ENCODE measurements around the gene OR51M1. TPM values are rescaled to one million over a fixed set of nuclear protein-coding genes. Genes with fewer than 3 reads are reported as not detected.

Gene OR51M1, protein sequence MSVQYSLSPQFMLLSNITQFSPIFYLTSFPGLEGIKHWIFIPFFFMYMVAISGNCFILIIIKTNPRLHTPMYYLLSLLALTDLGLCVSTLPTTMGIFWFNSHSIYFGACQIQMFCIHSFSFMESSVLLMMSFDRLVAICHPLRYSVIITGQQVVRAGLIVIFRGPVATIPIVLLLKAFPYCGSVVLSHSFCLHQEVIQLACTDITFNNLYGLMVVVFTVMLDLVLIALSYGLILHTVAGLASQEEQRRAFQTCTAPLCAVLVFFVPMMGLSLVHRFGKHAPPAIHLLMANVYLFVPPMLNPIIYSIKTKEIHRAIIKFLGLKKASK
- not detected in 2 replicates for total RNA-seq

DNA sequence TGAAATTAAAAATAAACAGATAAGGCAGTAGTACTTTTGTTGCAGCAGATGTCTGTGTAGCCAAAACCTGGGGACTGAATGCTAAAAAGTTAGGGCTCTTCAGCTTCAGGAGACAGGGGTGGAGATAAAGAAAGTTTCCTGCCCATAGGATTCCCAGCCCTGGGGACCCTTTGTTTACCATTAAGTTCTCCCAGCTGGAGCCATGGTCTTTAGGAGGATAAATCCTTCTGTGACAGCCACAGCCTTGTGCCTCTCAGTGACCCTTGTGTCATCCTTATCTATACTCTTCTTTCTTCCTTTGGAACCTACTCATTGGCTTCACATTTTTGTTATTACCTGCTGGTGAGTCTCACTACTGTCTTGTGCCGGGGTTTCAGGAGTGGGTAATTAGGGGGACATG, at the start of gene OR51M1:
Gene OR51M1, plus strand, starts transcription at position 237 of the 400 bp plus-strand sequence. CDS start 5,587 bp downstream, outside the sequence.

DNA sequence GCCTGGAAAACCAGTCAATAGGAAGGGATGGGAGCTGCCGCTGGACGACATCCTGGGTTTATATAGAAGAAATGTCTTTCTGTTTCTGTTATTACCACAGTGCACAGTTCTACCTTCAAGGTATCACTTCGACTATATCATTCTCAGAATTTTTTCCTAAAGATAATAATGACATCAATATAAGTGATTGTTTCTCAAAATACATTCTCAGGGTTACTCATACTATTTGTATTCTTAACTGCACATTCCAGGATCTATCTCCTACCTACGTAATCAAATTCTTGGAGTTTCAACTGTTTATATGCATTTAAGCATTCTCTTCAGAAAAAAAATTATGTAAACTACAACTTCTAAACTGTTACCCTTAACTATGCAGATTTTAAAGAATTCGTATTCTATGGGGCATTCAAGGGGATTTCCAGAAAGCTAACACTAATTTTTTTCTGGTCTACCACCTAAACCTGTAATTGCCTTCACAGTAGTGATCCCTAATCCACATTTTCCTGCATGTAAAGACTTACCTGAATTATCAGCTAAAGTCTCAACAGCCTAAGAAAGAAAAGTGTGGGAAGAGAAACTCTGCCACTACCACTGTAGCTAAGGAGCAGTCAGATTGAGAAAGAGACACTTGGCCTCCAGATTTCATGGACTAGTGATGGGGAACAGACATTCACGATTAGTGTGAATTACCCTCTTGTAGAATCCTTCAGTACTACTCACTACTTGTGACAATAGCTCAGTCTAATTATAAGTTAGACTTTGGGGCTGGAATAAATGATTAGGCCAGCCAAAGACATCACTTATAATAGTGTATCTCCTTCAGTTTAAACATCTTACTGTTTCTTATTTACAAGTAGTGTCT, 39.9 kb upstream of the OR51M1 start, which contains the start of gene OR51B5:
Gene OR51B5, minus strand, starts transcription at position 51 of the 862 bp plus-strand sequence. Its CDS starts 0 bp downstream, at position 51.

DNA sequence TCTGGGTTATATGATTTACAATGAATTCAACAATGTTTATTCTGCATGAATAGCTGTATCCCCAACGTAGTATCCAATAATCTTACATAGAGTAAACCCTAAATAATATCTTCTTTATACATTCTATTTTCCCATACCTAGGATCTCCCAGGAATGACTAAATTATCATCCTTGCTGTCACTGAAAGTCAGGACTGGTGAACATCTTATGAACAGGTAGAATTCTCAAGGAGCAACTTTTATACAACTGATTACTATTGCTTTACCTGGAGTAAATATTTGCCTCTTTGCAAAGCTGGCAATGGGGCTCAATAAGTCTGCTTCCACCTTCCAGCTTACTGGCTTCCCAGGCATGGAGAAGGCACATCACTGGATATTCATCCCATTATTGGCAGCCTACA, 32.4 kb upstream of the OR51M1 start, which contains the start of gene OR51B6:
Gene OR51B6, plus strand, starts transcription at position 301 of the 400 bp plus-strand sequence. Its CDS starts 0 bp downstream, at position 301.

DNA sequence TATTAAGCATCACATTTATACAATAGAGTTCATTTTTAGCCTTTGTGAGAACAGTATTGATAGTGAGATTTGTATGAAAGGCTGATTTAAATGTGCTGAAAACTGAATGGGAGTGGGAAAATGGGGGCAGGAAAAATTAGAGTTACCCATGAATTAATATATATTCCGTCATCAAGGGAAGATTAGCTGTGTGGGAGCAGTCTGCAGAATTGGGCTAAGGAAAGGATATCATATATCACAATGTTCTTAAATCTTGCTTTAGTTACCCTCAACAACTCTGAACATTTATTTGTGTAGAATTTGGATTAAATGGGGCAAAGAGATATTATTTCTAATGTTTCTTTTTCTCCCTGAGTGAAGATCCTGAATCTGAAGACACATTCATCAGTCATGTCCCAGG, 38.2 kb downstream of the OR51M1 start, which contains the start of gene OR51Q1:
Gene OR51Q1, plus strand, starts transcription at position 301 of the 400 bp plus-strand sequence. Its CDS starts 90 bp downstream, at position 391.

DNA sequence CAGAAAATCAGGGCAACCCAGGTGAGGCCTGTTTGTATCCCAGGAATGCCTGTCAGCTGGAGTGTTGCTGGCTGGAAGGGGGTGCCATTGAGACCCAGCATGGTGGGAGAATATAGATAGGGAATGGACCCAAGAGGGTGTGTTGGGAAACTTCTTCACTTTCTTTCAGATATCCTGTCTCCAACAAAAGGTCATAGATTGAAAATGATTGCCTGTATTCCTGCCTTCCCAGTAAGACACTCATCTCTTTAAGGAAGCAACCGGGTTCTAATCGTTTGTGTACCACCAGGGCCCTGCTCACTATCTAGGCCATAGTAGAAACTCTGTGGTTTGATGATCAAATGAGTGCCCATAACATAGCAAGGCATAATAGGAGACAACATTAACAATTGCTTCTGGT, 57.8 kb downstream of the OR51M1 start, which contains the start of gene OR51I1:
Gene OR51I1, minus strand, starts transcription at position 101 of the 400 bp plus-strand sequence. Its CDS starts 0 bp downstream, at position 101.

Other genes starting within 250 kb of the OR51M1 start
- not detected in 2 replicates for gene OR52A5, start 245.5 kb upstream of the OR51M1 start, total RNA-seq
- not detected in 2 replicates for gene OR52A1, start 229.1 kb upstream of the OR51M1 start, total RNA-seq
- gene OR51V1, start 183.1 kb upstream of the OR51M1 start, total RNA-seq = not detected in 2 replicates
- not detected in 2 replicates for gene HBB, start 156.7 kb upstream of the OR51M1 start, total RNA-seq
- gene HBD, start 149.3 kb upstream of the OR51M1 start, total RNA-seq = not detected in 2 replicates
- gene HBG1, start 134.0 kb upstream of the OR51M1 start, total RNA-seq = not detected in 2 replicates
- not detected in 2 replicates for gene HBG2, start 129.0 kb upstream of the OR51M1 start, total RNA-seq
- gene HBE1, start 113.9 kb upstream of the OR51M1 start, total RNA-seq = not detected in 2 replicates
- gene OR51B4, start 81.9 kb upstream of the OR51M1 start, total RNA-seq = not detected in 2 replicates
- not detected in 2 replicates for gene OR51B2, start 59.5 kb upstream of the OR51M1 start, total RNA-seq
- not detected in 2 replicates for gene OR51B5, start 40.3 kb upstream of the OR51M1 start, total RNA-seq
- gene OR51B6, start 32.3 kb upstream of the OR51M1 start, total RNA-seq = not detected in 2 replicates
- gene OR51Q1, start 38.3 kb downstream of the OR51M1 start, total RNA-seq = not detected in 2 replicates
- gene OR51I1, start 57.7 kb downstream of the OR51M1 start, total RNA-seq = not detected in 2 replicates
- gene OR51I2, start 65.5 kb downstream of the OR51M1 start, total RNA-seq = not detected in 2 replicates
- not detected in 2 replicates for gene OR52D1, start 104.9 kb downstream of the OR51M1 start, total RNA-seq
- gene UBQLN3, start 126.1 kb downstream of the OR51M1 start, total RNA-seq = not detected in 2 replicates
- not detected in 2 replicates for gene UBQLNL, start 132.9 kb downstream of the OR51M1 start, total RNA-seq
- not detected in 2 replicates for gene OR52H1, start 164.7 kb downstream of the OR51M1 start, total RNA-seq
- not detected in 2 replicates for gene OR52B6, start 197.1 kb downstream of the OR51M1 start, total RNA-seq
- gene TRIM6, start 212.8 kb downstream of the OR51M1 start, total RNA-seq = 0.97 and 2.4 TPM in 2 replicates
- 5.8 and 26.4 TPM in 2 replicates for gene TRIM34, start 241.2 kb downstream of the OR51M1 start, total RNA-seq

Data from epithelial cell of umbilical artery (primary cell).